ENCODE data around the gene PTPN3.
A peak's percentile ranks its signal among the peaks of the same experiment; 100 is the strongest.

Gene PTPN3

DNA sequence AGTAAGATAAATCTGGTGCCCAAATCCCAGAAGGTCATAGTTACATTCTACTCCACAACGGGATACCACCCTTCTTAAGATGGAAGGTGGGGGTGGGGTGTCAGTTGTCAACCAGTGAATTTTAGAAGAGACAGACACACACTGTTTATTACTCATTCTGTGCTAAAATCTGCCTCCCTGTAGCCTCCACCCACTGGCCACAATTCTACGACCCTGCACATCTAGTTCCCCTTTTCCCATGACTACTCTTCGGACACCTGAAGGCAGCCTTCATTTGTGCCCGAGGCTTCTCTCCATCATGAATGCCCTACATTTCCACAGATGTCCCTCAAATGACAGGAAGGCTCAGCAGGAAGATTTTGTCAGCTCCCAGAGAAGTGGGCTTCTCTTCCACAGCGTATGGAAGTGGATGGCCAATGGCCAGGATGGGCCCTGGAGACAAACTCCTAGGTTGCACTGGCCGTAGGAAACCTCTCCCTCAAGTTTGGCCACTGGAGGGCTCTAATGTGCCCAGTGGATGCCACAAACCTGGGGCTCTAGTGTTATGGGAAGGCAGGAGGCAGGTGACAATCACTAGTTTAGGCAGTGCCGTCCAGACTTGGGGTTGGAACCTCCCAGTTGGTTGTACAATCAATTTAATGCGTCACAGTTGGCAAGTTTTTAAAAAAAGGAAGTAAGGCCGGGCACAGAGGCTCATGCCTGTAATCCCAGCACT, 46.6 kb downstream of the PTPN3 start:
- no peak for DNase-seq

- DNase-seq: no peak
Measured at GRCh38 chr9:109450346-109450745, 47.8 kb downstream of the PTPN3 start.

DNA sequence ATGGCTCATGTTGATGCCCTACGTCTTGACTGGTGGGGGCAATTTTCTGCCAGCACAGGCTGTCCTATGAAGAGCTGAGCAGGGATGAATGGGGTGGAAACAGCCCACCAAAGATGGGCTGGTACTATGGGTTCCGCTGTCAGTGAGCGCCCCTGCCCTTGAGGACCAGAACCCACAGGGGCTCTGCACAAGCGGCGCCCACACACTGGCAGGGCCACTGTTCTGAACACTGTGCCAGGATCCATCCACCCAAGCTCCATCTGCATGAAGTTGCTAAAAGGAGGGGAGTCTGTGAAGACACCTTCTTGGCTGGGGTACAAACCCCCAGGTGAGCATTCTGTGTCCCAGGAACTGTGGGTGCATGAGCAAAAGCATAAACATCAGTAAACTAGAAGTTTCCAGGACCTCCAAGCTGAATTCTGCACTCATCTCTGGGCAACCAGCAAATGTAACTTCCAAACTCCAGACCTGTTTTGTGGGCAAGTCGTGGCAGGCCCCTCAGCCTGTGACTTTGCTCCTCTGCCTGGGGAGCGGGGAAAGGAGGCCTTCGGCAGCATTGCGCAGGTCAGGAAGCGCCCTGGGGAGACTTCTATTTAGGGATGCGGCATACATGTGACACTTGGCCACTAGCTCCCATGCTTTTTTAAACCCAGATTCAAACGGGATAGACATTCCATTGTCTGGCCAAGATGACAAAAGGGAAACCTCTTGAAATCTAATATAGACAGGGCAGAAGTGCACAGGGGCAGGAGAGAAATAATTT, 48.9 kb downstream of the PTPN3 start:
- no peak for DNase-seq

DNA sequence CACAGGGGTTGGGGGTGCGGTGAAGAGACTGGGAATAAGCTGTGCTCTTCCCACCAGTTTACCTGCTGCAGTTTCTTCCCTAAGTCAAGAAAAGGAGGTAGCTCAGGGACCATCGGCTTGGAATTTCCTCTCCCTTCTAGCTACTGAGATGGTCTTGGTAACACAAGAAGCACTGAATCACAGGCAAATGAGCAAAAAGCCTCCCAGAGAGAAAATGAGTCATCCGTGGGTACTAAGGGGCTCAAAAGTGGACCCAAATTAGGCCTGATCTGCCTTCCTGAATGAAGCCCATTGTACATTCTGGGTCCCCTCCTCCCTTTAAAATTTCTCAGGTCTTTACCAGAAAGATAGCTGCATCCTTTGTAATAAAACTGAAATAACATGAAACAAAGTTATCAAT, 49.9 kb downstream of the PTPN3 start:
- peak; percentile 66 for DNase-seq

DNA sequence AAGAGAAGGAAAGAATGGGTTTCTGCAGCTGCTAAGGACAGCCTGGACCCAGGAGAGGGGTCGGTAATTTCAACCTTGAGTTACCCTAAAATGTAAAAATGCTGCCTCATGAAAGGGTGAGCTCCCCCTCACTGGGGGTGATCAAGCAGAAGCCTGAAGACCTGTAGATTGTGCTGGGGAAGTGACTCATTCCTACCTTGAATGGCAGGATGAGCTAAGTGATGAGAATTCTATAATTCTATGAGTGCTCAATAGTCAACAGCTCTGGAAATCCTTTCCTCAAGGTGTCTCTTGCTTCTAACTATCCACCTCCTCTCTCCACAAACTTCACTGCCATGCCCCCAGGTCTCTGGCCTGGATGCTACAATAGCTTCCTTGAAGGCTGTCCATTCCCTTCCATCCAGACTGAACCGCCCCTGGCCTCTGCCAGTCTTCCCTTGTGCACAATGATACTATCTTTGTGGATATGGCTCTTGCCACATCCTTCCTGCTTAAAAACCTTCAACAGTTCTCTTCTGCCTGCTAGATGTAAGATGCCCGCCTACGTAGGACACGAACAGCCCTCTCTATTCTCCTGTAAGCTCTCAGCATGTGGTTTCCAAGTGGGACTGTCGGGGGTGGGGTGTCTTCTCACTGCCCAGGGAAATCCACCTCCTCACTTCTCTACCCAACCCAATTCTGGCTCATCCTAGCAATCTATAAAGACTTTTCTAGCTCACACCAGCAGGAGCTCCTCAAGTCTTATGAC, 50.6 kb downstream of the PTPN3 start:
- DNase-seq: no peak

DNA sequence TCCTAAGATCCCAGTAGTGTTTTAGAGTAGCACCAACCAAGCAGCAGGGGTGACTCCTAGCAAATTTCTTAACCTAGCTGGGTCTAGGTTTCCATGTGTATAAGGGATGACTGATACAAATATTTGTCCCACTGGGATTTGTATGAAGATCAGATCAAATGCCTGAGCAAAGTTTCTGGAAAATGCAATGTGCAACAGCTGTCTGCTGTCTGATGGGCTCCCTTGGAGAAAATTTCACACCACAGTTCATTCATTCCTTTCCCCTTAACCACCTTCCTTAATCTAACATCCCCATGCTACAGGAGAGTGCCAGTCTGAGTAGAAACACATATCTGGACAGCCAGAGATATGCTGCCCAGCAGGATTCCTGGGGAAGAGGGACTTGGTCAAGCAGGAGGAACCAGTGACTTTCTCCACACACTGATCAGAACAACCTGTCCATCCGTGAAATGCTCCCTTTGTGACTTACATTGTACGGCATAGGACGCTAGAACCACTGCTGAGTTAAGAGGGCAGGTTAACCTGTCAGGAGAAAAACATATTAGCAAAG, 53.3 kb downstream of the PTPN3 start:
- no peak for DNase-seq

DNA sequence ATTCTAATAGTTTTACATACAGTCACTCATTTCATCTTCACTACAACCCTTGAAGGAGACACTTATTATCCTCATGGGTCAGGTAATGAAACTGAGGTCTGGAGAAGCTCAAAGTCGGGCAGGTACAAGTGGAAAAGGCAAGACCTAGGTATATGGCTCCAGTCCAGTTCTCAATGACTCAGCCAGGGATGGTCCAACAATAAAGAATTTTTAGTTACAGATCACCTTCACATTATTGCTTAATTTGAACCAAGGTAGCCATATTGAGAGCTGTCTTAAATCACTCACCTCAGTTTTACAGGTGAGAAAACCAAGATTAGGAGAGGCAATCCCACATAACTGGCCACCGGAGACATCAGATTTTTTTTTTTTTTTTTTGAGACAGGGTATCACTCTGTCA, 55.4 kb downstream of the PTPN3 start:
- no peak for DNase-seq

- no peak for DNase-seq
Measured at GRCh38 chr9:109441296-109441695, 56.8 kb downstream of the PTPN3 start.

GRCh38 chr9:109440797-109441287, 57.3 kb downstream of the PTPN3 start:
- peak; percentile 80 for DNase-seq

- DNase-seq: no peak
Measured at GRCh38 chr9:109440117-109440515, 58.0 kb downstream of the PTPN3 start.

DNA sequence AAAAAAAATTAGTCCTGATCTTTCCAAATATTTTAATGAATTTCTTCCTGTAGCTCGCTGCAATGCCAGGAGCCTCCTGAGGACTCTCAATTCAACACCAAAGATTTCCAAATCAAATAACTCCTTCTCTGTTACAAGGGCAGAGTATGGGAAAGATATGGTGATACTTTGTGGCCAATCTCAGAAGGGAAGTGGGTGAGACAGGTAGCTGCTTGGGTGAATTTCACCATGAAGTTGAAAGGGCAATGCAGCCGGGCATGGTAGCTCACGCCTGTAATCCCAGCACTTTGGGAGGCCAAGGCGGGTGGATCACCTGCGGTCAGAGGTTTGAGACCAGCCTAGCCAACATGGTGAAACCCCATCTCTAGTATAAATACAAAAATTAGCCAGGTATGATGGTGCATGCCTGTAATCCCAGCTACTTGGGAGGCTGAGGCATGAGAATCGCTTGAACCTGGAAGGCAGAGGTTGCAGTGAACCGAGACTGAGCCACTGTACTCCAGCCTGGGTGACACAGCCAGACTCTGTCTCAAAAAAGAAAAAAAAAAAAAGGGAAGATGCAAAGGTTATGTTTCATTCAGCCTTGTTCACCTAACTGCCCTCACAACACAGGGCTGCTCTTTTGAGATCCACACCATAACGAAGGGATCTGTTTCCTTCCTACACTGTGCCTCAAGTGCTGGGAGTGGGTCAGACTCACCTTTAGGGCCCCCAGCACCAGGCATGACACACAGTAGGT, 58.6 kb downstream of the PTPN3 start:
- DNase-seq: no peak

- DNase-seq: no peak
Measured at GRCh38 chr9:109437286-109437685, 60.8 kb downstream of the PTPN3 start.

DNA sequence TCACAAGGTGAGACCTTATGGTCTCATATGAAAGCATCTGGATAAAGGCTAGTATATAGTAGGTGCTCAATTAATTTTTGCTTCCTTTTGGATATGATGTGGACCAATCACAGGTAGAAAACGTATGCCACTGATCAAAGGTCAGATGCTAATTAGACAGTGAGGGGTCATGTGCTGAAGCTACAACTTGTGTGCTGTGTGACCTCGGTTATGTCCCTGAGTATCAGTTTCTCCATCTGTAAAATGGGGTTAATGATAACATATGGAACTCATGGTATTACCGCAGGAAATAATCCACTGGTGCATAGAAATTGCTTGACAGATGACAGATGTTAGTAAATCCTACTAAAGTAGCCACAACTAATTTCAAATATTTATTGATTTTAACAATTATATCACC, 62.0 kb downstream of the PTPN3 start:
- no peak for DNase-seq

- DNase-seq: no peak
Measured at GRCh38 chr9:109433476-109433875, 64.6 kb downstream of the PTPN3 start.

DNA sequence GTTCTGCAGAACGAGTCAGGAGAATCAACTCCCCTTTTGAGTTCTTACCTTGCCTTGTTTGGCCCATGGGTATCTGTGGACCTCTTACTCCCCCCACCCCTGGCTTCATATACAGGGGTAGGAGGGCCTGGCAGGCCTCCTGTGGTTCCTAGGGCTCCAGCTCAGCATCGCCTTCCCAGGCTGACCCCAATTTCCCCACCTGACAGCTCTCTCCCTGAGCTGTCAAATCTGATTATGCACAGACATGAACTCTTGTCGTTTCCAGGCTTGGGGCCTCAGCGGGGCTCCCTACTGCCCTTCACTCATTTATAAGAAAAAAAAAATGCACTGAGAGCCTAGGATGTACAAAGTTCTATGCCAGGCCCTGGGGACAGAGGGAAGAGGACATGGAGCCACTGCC, 67.9 kb downstream of the PTPN3 start:
- no peak for DNase-seq

- no peak for DNase-seq
Measured at GRCh38 chr9:109428854-109429253, 69.3 kb downstream of the PTPN3 start.

DNA sequence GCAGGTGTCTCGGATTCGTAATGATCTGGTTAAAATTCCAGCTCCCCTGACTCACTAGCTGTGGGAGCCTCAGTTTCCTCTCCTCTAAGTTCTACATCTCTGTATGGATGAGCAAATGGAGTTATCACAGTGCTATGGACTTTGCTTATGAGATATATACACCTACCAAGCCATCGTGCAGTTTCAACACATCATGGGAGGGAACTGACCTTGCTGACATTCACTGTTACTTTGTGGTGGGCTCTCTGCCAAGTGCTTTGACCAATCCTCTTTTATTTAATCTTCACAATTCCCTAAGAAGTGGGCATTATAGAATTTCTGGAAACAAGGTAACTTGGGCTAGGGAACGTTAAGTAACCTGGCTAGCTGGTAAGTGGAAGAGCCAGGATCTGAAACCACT, 70.2 kb downstream of the PTPN3 start:
- DNase-seq: no peak

GRCh38 chr9:109426626-109427402, 71.3 kb downstream of the PTPN3 start:
- DNase-seq: no peak

DNA sequence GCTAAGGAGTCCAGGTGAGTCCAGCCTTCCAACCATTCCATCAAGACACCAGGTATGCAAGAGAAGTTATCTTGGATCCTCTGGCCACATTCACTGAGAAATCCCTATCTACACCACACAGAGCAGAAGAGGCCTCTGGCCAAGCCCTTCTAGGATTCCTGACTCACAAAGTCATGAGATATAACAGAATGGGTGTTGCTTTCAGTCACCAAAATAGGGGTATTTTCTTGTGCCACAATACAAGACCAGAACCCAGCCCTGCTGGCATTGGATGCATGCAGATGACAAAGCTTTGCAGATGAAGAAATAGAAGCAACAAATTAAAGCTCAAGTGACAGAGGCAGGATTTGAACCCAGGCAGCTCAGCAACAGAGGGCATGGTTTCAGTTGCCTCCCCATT, 73.5 kb downstream of the PTPN3 start:
- no peak for DNase-seq

DNA sequence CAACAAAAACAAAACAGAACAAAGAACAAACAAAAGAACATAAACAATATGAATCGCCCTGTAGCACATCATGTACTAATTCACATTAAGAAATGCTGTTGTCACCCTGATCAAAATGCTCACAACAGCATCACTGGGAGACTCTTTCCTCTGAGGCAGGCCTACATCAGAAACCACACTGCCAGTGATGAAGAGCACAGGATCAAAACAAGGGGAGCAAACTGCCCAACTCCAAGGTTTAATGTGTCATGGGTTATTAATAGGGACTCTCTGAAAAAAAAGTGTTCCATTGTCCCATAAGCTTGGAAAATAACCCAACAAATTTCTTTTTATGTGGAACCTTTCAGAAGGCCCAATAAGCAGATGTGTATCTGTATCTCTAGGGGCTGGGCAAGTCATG, 74.2 kb downstream of the PTPN3 start:
- no peak for DNase-seq

- no peak for DNase-seq
Measured at GRCh38 chr9:109422641-109423040, 75.5 kb downstream of the PTPN3 start.

Data from fibroblast of skin of right biceps (primary cell).